Spinal cord (tissue), 10 donors: ENCODE results near the gene CAB39. TPM values are rescaled to one million over a fixed set of nuclear protein-coding genes. Genes with fewer than 3 reads are reported as not detected.

Experiments
- DNase-seq, 6 donors: peaks; one replicate each; pipeline versions ENCODE4 v3.0.0 to v3.0.0-alpha.2; 2013 to 2015; ENCODE audit warnings: low spot score in 6 of 6, low read depth in 4 of 6
- H3K27ac ChIP-seq: one replicate; pipeline ENCODE4 v1.5.1; 2013; ENCODE audit warnings: low read depth, low read length, control low read depth
- H3K27me3 ChIP-seq: one replicate; pipeline ENCODE4 v1.6.1; 2013; ENCODE audit warnings: low read length; ENCODE audit not compliant: control insufficient read depth, insufficient read depth
- H3K36me3 ChIP-seq: one replicate; pipeline ENCODE4 v1.6.1; 2013; ENCODE audit warnings: low read length; ENCODE audit not compliant: control insufficient read depth, insufficient read depth
- H3K4me1 ChIP-seq: one replicate; pipeline ENCODE4 v1.6.1; 2013; ENCODE audit warnings: low read length; ENCODE audit not compliant: control insufficient read depth, insufficient read depth
- H3K4me3 ChIP-seq: one replicate; pipeline ENCODE4 v1.5.1; 2013; ENCODE audit warnings: low read depth, low read length, control low read depth
- H3K9me3 ChIP-seq: one replicate; pipeline ENCODE4 v1.6.1; 2013; ENCODE audit warnings: low read length; ENCODE audit not compliant: control insufficient read depth, insufficient read depth
- WGBS: methylation state at CpG from one replicate; pipeline ENCODE4 v1.1.5; 2013; ENCODE audit warnings: missing lambda C conversion rate; ENCODE audit not compliant: insufficient coverage; 5-methylcytosine and 5-hydroxymethylcytosine counted together
- polyA plus RNA-seq, 2 donors: library from polyadenylated mRNA; unstranded; fragments of 120-200 nt; gene quantifications; one replicate each; pipeline ENCODE4 v1.2.1, GENCODE V29; 2013; ENCODE audit not compliant: insufficient read length in 2 of 2
- total RNA-seq, 2 donors: library from RNA; depleted of rRNA in 1 of 2; stranded (reverse); fragments of 120-200 nt in 1 of 2; fragments of >200 nt in 1 of 2; gene quantifications; one replicate each; pipeline versions ENCODE4 v1.2.3 to v1.2.4, GENCODE V29; 2013 to 2014
- donor health status: healthy.

The CAB39 gene
- total and polyA plus RNA-seq, 4 donors: 65.4 to 119 (median 86.1) TPM

- Histone ChIP-seq H3K9me3 (no peaks in the 10 kb centered on the region), H3K4me3 (no peak overlapping the region), H3K27ac (no peak overlapping the region), H3K4me1 (no peaks in the 10 kb centered on the region), H3K36me3 (no peaks in the 10 kb centered on the region), H3K27me3 (no peaks in the 10 kb centered on the region)
- DNase-seq: no peak
- 92% methylated on average over 2 of the region's 3 CpGs for WGBS
These were observed 9.1 kb upstream of the CAB39 start for GRCh38 chr2:230703514-230703913.

GRCh38 chr2:230706053-230706521, 6.6 kb upstream of the CAB39 start:
- Histone ChIP-seq H3K27me3 (no peaks in the 10 kb centered on the region), H3K4me3 (no peak overlapping the region), H3K4me1 (no peaks in the 10 kb centered on the region), H3K9me3 (no peaks in the 10 kb centered on the region), H3K27ac (no peak overlapping the region), H3K36me3 (no peaks in the 10 kb centered on the region)
- DNase-seq: no peak
- WGBS: 98% methylated on average over 3 of the region's 3 CpGs

GRCh38 chr2:230706966-230707365, 5.7 kb upstream of the CAB39 start:
- no peak for DNase-seq
- Histone ChIP-seq H3K27me3 (no peaks in the 10 kb centered on the region), H3K36me3 (no peaks in the 10 kb centered on the region), H3K4me1 (peaks cover 1% of the 10 kb centered on the region), H3K9me3 (no peaks in the 10 kb centered on the region), H3K4me3 (no peak overlapping the region), H3K27ac (no peak overlapping the region)
- 83% methylated on average over 4 of the region's 8 CpGs for WGBS

- H3K36me3 ChIP-seq: no peaks in the 10 kb centered on the region
- no peak for DNase-seq
- no peak overlapping the region for H3K27ac ChIP-seq
- H3K4me1 ChIP-seq: peaks cover 4% of the 10 kb centered on the region
- no peaks in the 10 kb centered on the region for H3K9me3 ChIP-seq
- H3K4me3 ChIP-seq: no peak overlapping the region
- 90% methylated on average over 7 of the region's 7 CpGs for WGBS
- no peaks in the 10 kb centered on the region for H3K27me3 ChIP-seq
These were observed 4.4 kb upstream of the CAB39 start for GRCh38 chr2:230708204-230708603.

- Histone ChIP-seq H3K4me3 (no peak overlapping the region), H3K9me3 (no peaks in the 10 kb centered on the region), H3K27ac (no peak overlapping the region), H3K36me3 (no peaks in the 10 kb centered on the region), H3K4me1 (peaks cover 15% of the 10 kb centered on the region), H3K27me3 (no peaks in the 10 kb centered on the region)
- DNase-seq: no peak
- WGBS: 96% methylated on average over 11 of the region's 11 CpGs
These were observed 1.4 kb upstream of the CAB39 start for GRCh38 chr2:230711224-230711623.

GRCh38 chr2:230713331-230714135, 891 bp downstream of the CAB39 start:
- under 1% methylated on average over 62 of the region's 62 CpGs for WGBS

GRCh38 chr2:230714136-230714480, 1.5 kb downstream of the CAB39 start:
- Histone ChIP-seq H3K27me3 (no peaks in the 10 kb centered on the region), H3K4me1 (peaks cover 15% of the 10 kb centered on the region), H3K36me3 (no peaks in the 10 kb centered on the region), H3K4me3 (peak overlapping the region; percentile 76), H3K9me3 (no peaks in the 10 kb centered on the region), H3K27ac (peak overlapping the region; percentile 82)
- 0% methylated on average over 3 of the region's 4 CpGs for WGBS
- DNase-seq: peak in 2 of 6 donors; percentile 28 to 30

More at GRCh38 chr2:230713331-230714135, 891 bp downstream of the CAB39 start:
- DNase-seq: peak in 2 of 6 donors; percentile 31 to 48
- Histone ChIP-seq H3K27ac (peak overlapping the region; percentile 82), H3K4me3 (peak overlapping the region; percentile 76), H3K36me3 (no peaks in the 10 kb centered on the region), H3K4me1 (peaks cover 15% of the 10 kb centered on the region), H3K27me3 (no peaks in the 10 kb centered on the region), H3K9me3 (no peaks in the 10 kb centered on the region)

GRCh38 chr2:230715201-230715600, 2.6 kb downstream of the CAB39 start:
- no peaks in the 10 kb centered on the region for H3K9me3 ChIP-seq
- H3K4me1 ChIP-seq: peaks cover 15% of the 10 kb centered on the region
- WGBS: no CpG with 5 or more reads among the region's 3 CpGs
- H3K4me3 ChIP-seq: no peak overlapping the region
- no peak overlapping the region for H3K27ac ChIP-seq
- H3K36me3 ChIP-seq: no peaks in the 10 kb centered on the region
- no peaks in the 10 kb centered on the region for H3K27me3 ChIP-seq
- peak in 1 of 6 donors; percentile 34 for DNase-seq

- Histone ChIP-seq H3K27me3 (no peaks in the 10 kb centered on the region), H3K36me3 (peaks cover 10% of the 10 kb centered on the region), H3K4me3 (no peak overlapping the region), H3K27ac (no peak overlapping the region), H3K9me3 (no peaks in the 10 kb centered on the region), H3K4me1 (peaks cover 15% of the 10 kb centered on the region)
- DNase-seq: no peak
- no CpG with 5 or more reads among the region's 4 CpGs for WGBS
These were observed 3.9 kb downstream of the CAB39 start for GRCh38 chr2:230716588-230716987.

- H3K27ac ChIP-seq: no peak overlapping the region
These were observed 5.0 kb downstream of the CAB39 start for GRCh38 chr2:230717600-230717999.

More at GRCh38 chr2:230717600-230717999, 5.0 kb downstream of the CAB39 start:
- Histone ChIP-seq H3K36me3 (peaks cover 10% of the 10 kb centered on the region), H3K9me3 (no peaks in the 10 kb centered on the region), H3K27me3 (no peaks in the 10 kb centered on the region), H3K4me3 (no peak overlapping the region), H3K4me1 (peaks cover 11% of the 10 kb centered on the region)
- WGBS: 23% methylated on average over 2 of the region's 3 CpGs
- DNase-seq: no peak
